GM21825 (cell line): Measurements from ENCODE around the gene CCT6A.
"Not testable (repeated sequence)": the region's sequence is repeated elsewhere in the genome, so short reads cannot be mapped to it uniquely, and the experiment has no call there.

Experiments used
- ATAC-seq: cut with Tn5 transposase; IDR thresholded peaks from one replicate; pipeline ENCODE4 v1.9.1; 2021; ENCODE audit warnings: mild to moderate bottlenecking, moderate library complexity; ENCODE audit not compliant: unreplicated experiment

The CCT6A gene, protein sequence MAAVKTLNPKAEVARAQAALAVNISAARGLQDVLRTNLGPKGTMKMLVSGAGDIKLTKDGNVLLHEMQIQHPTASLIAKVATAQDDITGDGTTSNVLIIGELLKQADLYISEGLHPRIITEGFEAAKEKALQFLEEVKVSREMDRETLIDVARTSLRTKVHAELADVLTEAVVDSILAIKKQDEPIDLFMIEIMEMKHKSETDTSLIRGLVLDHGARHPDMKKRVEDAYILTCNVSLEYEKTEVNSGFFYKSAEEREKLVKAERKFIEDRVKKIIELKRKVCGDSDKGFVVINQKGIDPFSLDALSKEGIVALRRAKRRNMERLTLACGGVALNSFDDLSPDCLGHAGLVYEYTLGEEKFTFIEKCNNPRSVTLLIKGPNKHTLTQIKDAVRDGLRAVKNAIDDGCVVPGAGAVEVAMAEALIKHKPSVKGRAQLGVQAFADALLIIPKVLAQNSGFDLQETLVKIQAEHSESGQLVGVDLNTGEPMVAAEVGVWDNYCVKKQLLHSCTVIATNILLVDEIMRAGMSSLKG

DNA sequence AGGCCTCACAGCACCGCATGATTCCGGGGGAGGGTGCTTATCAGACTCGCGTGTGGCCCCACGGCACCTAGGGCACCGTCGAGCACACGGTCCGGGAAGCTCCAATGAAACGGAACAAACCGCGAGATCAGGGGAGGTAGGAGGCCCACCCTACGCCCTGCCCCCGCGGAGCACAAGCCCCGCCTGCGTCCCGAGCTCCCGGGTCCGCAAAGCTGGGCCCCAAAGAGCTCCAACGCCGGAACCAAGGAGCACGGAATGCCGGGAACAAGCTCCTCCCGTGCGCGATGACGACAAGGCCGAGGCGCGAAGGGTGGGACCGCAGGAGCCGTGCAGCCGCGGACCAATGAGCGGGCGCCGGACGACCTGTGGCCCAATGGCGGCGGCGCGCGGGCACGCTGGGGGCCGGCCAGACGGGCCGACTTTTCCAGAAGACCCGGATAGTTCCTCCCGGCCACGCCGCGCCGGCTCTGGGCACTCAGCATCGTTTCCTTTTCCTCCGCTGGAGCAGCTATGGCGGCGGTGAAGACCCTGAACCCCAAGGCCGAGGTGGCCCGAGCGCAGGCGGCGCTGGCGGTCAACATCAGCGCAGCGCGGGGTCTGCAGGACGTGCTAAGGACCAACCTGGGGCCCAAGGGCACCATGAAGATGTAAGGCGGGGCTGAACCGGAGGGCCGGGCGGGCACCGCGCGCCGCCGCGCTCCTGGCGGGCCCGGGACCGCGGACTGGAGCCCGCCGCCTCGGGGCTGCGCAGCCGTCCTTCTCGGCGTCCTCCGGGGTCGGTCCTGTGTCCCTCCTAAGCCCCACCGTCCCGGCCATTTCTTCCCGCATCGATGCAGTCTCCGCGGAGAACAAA is at the start of gene CCT6A, which contains the start of gene PSPH:
Gene CCT6A, plus strand, starts transcription at position 427 of the 853 bp plus-strand sequence. Its CDS starts 84 bp downstream, at position 511.
Gene PSPH, minus strand, starts transcription at position 106 of the 853 bp plus-strand sequence. CDS start 30,232 bp downstream, outside the sequence.
- ATAC-seq = peak; percentile 94

DNA sequence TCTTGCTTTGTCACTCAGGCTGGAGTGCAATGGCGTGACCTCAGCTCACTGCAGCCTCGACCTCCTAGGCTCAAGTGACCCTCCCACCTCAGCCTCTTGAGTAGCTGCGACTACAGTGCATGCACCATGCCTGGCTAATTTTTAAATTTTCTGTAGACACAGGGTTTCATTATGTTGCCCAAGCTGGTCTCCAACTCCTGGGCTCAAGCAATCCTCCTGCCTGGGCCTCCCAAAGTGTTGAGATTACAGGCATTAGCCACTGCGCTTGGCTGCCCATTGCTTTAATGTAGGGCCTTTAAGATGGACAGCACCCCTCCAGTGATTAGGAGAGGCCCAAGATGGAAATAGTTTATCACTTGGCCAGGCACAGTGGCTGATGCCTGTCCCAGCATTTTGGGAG is 47.8 kb upstream of the CCT6A start:
- no peak for ATAC-seq

DNA sequence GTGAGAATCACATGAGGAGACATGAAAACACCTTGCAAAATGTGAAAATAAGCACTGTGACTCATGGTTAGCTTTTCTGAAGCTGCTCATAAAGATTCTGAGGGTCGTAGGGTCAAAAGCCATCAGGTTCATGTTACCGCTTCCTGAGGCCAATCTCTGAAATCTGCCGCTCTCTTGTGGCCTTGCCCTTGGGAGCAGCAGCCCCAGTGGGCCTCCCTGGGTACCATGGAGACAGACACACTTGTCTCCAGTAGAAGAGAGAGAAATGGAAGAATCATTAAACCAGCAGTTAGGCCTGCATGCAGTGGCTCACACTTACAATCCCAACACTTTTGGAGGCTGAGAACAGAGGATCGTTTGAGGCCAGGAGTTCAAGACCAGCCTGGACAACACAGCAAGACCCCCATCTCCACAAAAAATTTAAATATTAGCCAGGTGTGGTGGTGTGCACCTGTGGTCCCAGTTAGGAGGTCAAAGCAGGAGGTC is 44.4 kb upstream of the CCT6A start:
- ATAC-seq = no peak

DNA sequence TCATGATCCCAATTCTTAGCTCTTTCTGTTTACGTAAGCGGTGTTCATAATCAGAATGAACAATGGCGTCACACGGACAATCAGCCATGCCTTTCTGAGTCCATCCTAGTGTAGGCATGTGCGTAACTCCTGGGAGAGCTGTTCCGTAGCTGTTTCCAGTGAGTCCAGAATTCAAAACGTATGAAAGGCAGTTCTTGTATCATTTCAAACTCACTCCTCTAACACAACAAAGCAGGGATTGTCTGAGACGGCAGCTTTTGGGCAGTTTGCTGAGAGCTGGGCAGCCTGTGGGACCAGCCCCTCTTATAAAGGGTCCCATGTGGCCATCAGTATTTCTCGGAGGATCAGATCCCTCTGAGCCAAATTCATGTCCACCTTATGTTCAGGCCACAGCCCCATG is 43.7 kb upstream of the CCT6A start:
- no peak for ATAC-seq

DNA sequence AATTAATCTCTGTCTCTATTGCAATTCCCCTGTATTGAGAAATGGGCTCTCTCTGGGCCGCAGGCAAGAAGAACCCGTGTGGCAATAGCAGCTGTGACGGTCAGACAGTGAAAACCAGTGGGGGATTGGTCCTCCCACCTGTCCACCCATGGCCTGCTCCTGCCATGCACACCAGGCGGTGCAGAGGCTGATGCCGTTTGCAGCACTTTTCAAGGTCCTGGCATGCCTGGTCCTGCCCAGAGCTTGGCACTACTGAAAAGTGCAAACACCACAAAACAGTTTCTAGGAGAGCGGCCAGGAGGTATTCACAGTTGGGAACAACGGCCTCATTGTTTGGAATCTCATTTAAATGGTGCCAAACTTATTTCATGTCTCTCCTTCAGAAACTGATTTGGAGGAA is 41.9 kb upstream of the CCT6A start:
- ATAC-seq = no peak

DNA sequence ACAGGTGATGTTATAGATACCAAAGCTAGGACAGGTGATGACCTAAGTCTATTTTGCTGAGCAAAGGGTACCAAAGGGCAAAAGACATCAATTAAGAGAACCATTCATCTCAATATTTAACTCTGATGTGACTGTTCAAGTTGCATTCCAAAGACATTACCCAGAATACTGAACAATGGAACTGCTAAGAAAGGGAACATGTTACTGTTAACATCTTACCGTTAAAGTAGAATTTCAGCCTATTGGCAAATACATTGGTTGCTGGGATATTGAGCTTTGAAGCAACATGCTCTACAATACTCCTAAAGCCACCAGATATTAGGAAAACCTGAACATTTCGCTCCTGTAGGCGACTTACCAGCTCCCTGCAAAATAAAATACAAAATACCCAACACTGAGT is 34.5 kb upstream of the CCT6A start:
- not testable (repeated sequence) for ATAC-seq

DNA sequence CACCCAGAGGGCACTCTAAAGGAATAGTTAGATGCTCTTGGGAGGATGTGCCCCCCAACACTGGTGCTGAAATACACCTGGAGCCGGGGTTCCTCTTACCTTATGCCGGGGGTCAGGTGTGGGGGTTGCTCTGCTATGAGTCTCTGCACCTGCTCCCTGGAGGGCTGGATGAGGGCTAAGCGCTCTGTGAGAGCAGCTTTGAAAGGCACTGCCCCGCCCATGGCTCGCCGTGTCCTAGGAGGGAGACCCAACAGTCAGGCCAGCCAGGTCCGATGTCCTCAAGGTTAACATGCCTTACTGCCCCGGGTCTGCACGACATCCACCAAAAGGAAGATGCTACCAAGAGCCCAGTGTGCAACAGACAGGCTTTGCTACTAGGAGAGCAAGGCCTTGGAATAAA is 32.1 kb upstream of the CCT6A start:
- no peak for ATAC-seq

DNA sequence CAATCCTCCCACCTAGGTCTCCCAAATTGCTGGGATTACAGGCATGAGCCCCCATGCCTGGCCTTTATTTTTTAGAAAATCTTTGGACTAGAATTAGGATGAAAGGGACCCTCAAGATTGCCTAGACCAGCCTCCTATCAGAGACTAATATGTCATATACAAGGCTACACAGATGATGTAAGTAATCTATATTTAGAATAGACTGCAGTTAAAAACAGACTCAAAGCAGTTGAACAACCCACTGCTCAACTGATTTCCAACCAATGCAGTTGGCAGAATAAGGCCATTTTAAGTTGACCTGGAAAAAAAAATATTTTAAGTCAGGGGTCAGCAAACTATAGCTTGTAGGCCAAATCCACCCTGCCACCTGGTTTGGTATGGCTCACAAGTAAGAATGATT is 28.1 kb upstream of the CCT6A start:
- no peak for ATAC-seq

DNA sequence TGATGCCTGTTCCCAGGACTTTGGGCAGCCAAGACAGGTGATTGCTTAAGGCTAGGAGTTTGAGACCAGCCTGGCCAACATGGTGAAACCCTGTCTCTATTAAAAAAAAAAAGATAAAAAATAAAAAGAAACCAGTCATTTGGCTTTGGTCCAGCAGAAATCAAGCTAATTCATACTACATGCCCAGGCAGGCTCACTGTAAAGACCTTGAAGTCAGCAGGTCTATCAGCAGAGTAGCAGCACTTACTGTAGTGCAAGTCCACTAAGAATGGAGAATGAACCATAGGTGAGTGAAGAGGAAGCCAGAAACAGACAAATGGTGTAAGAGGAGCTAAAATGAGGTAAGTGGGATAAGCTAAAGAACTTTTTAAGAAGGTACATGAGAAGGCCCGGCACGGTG is 25.0 kb upstream of the CCT6A start:
- no peak for ATAC-seq

DNA sequence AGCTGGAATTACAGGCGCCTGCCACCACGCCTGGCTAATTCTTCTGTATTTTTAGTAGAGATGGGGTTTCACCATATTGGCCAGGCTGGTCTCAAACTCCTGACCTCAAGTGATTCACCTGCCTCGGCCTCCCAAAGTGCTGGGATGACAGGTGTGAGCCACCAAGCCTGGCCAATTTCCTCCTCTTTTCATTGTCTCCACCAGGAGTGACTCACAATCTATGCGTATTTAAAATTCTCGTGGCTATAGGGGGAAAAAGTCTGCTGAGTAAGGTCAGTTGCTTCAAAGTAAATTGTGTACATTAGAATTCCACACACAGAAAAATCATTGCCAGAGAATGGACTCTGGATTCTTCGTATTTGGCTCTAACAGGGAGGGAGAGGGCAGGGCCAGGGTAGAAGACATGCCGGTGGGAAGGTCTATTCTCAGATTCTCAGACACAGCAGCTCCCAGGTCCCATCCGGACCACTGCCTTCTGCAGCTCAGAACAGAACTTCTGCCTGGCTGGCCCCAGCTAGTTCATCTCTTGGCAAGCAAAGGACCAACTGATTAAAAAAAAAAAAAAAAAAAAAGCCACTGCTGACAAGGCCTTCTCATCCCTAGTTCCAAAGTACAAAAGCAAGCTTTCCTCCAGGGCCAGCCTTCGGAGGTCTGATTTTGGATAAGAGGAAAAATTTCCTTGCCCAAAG is 22.5 kb upstream of the CCT6A start:
- no peak for ATAC-seq

DNA sequence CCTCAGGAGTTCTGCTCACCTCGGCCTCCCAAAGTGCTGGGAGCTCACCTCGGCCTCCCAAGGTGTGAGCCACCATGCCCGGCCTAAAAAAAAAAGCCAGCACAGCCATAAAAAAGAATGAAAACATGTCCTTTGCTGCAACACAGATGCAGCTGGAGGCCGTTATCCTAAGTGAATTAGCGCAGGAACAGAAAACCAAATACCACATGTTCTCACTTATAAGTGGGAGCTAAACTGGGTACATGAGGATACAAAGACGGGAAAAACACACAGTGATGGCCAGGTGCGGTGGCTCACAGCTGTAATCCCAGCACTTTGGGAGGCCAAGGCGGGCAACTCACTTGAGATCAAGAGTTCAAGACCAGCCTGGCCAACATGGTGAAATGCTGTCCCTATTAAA is 21.2 kb upstream of the CCT6A start:
- ATAC-seq = no peak

DNA sequence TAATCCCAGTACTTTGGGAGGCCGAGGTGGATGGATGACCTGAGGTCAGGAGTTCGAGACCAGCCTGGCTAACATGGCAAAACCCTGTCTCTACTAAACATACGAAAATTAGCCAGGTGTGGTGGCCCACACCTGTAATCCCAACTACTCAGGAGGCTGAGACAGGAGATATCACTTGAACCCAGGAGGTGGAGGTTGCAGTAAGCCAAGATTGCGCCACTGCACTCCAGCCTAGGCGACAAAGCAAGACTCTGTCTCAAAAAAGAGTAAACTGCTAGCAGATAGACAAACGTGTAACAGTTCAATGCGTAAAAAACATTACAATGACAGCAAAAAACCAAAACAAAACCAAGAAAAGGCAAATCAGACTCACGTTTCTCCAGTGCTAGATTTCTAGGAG is 20.0 kb upstream of the CCT6A start:
- ATAC-seq = not testable (repeated sequence)

DNA sequence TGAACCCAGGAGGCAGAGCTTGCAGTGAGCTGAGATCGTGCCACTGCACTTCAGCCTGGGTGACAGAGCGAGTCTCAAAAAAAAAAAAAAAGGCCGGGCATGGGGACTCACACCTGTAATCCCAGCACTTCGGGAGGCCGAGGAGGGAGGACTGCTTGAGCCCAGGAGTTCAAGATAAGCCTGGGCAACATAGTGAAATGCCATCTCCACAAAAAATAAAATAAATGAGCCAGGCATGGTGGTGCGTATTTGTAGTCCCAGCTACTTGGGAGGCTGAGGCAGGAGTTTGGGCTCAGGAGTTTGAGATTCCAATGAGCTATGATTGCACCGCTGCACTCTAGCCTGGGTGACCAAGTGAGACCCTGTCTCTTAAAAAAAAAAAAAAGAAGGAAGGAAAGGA is 19.0 kb upstream of the CCT6A start:
- not testable (repeated sequence) for ATAC-seq

DNA sequence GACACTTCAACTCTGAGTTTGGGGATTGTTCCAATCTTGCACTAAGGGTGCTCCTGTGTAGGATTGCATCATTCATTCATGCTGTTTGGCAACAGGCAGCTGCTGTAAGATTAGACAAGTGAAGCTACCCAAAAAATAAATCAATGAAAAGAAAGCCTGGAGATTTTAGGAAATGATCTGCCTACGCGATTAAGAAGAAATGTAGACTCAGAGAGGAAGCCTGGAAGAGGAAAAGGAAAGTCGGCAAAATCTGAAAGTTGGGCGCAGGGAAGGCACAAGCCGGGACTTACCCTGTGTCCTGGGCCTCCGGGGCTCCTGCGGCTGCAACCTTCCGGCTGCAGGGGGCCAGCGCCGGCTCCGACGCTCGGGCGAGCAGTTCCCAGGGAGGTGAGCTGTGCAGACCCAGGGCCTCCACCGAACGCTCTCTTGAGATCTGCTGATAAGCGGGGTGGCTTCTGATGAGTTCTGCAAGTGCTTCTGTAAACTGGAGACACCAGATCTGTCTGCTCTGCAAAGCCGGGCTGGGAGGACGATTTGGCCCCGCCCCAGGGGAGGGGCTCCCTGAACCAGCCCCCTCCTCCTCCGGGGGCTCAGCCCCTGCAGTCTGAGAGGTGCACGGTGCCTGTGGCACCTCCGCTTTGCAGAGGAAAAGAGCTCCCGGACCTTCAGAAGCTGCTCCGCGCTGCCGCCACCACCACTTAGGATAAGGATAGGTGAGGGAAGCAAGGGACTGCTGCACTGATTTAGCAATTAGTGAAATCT is 17.7 kb upstream of the CCT6A start:
- peak; percentile 93 for ATAC-seq

DNA sequence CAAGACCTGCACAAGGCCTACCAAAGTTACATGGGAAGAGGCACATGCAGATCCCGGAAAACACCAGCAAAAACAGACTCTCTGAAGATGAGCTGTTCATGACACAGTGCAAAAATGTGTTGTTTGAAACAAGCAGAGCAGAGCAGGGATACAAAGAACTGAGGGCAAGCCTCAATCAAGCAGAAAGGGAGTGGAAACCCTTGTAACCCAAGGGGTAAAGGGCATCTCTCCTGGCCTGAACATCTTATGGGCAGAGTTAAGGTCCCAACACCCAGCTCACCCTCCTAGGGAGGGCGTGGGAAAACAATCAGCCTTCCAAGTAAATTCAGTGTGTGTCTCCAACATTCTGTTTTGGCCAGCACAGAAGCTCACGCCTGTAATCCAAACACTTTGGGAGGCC is 10.8 kb upstream of the CCT6A start:
- no peak for ATAC-seq

DNA sequence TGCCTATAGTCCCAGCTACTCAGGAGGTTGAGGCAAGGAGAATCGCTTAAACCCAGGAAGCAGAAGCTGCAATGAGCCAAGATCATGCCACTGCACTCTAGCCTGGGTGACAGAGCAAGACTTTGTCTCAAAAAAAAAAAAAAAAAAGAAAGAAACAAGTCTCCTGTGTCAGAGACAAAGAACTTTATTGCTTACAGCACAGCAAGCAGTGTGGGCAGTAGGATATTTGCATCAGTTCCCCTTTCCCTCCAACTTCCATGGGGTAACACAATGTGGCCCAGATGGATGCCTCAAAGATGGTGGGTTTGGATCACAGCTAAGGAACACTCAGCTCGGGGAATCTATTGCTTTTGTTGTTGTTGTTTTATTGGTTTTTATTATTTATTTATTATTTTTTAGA is 5.8 kb upstream of the CCT6A start:
- not testable (repeated sequence) for ATAC-seq

DNA sequence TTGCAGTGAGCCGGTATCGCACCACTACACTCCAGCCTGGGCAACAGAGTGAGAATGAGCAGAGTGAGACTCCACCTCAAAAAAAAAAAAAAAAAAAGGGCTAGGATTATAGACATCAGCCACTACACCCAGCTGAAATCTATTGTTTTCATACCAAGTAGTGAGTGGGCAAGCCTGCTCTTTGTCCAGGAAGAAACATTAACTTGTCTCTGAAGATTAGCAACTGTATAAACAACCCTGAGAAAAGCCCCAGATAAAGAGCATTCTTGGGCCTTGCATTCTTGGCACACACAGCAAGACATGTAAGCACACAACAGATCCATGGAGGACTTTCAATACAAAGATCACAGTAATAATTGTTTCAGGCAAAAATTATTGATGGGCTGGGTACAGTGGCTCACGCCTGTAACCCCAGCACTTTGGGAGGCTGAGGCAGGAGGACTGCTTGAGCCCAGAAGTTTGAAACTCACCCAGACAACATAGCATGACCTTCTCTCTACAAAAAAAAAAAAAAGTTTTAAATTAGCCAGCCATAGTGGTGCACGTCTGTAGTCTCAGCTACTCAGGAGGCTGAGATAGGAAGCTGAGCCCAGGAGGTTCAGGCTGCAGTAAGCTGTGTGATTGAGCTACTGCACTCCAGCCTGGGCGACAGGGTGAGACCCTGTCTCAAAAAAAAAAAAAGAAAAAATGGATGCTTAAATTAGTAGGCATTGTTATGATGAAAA is 4.7 kb upstream of the CCT6A start:
- no peak for ATAC-seq

DNA sequence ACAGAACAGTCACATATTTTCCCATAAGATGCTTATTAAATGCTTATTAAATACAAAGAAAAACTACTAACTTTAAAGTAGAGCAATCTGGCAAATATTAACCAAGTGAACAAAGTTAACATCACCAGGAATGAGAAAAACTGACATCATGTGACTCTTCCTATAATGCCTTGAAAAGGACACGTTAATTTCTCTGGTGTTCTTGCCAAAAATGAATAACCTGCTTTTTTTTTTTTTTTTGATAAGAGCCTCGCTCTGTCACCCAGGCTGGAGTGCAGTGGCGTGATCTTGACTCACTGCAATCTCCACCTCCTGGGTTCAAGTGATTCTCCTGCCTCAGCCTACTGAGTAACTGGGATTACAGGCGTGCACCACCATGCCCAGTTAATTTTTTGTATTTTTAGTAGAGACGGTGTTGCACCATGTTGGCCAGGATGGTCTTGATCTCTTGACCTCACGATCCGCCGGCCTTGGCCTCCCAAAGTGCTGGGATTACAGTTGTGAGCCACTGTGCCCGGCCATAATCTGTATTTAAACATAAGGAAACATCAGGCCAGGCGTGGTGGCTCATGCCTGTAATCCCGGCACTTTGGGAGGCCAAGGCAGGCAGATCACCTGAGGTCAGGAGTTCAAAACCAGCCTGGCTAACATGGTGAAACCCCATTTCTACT is 4.0 kb upstream of the CCT6A start:
- not testable (repeated sequence) for ATAC-seq

DNA sequence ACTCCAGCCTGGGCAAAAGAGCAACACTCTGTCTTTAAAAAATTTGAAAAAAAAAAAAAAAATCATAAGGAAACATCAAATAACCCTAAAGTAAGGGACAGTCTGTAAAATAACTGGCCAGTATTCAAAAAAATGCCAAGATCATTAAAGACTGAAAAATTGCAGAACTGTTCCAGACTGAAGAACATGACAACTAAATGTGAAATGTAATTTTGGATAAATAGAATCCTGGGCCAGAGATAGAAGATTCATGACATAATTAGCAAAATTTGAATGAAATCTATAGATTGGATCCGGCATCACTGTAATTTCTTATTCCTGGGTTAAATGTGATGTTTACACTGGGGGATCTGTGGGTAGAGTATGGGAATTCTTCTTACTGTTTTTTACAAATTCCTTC is 3.3 kb upstream of the CCT6A start:
- ATAC-seq = no peak
